HEK293 (cell line): ENCODE data around the gene GALR2.
"Not testable (repeated sequence)": the region's sequence is repeated elsewhere in the genome, so short reads cannot be mapped to it uniquely, and the experiment has no call there.

Source experiments
- CTCF ChIA-PET: fragments of 350-600 bp; formaldehyde crosslinking; extraction: SDS; loops from one replicate; lab custom pipeline; 2021; ENCODE audit warnings: antibody characterized with exemption; lab: Yijun Ruan, JAX
- POLR2A ChIA-PET: fragments of 300-600 bp; formaldehyde crosslinking; extraction: SDS; loops from one replicate; lab custom pipeline; 2020; ENCODE audit warnings: antibody characterized with exemption, inconsistent platforms; lab: Yijun Ruan, JAX
- H3K27ac ChIP-seq: fragments of 200-500 bp; sonication (Bioruptor generic); 2 replicates; pipeline ENCODE4 v1.5.1; 2014; ENCODE audit warnings: low read depth, low read length, control low read depth, inconsistent platforms; ENCODE audit errors: extremely low read depth
- H3K36me3 ChIP-seq, 2 experiments: fragments of 200-500 bp in 1 of 2; sonication (Bioruptor generic) in 1 of 2; 1 replicate in 1 of 2; 2 replicates in 1 of 2; pipeline ENCODE4 v1.5.1; 2014 to 2017; ENCODE audit warnings: inconsistent platforms in 2 of 2, low read length in 2 of 2; ENCODE audit not compliant: control insufficient read depth in 2 of 2, insufficient read depth in 1 of 2
- H3K4me1 ChIP-seq: fragments of 200-500 bp; sonication (Bioruptor generic); 2 replicates; pipeline ENCODE4 v1.5.1; 2014; ENCODE audit warnings: mild to moderate bottlenecking, low read length, inconsistent platforms; ENCODE audit not compliant: control insufficient read depth, insufficient read depth
- H3K4me3 ChIP-seq: 2 replicates; pipeline ENCODE4 v1.5.1; 2011; ENCODE audit warnings: low read depth, mild to moderate bottlenecking, control low read depth, low read length, moderate library complexity
- H3K9me3 ChIP-seq: fragments of 200-500 bp; sonication (Bioruptor generic); 2 replicates; pipeline ENCODE4 v1.5.1; 2014; ENCODE audit warnings: low read depth, low read length, inconsistent platforms; ENCODE audit not compliant: control insufficient read depth, insufficient read depth
- GLIS1 ChIP-seq: fragments of 450-650 bp; formaldehyde crosslinking; IDR thresholded peaks from 2 replicates; pipeline ENCODE4 v1.5.1; 2016; ENCODE audit warnings: missing biosample characterization, missing genetic modification characterization
- RBAK ChIP-seq: fragments of 450-650 bp; formaldehyde crosslinking; IDR thresholded peaks from 2 replicates; pipeline ENCODE4 v1.5.1; 2016; ENCODE audit warnings: missing biosample characterization, missing genetic modification characterization
- SETDB1 ChIP-seq: IDR thresholded peaks from one replicate; pipeline ENCODE4 v1.6.1; 2017; ENCODE audit warnings: mild to moderate bottlenecking, low read length, moderate library complexity, mixed read lengths; ENCODE audit not compliant: insufficient read length
- ZNF184 ChIP-seq: fragments of 450-650 bp; IDR thresholded peaks from 2 replicates; pipeline ENCODE4 v1.5.1; 2018; ENCODE audit warnings: missing biosample characterization, mild to moderate bottlenecking, missing genetic modification characterization
- ZNF623 ChIP-seq: fragments of 450-650 bp; formaldehyde crosslinking; IDR thresholded peaks from 2 replicates; pipeline ENCODE4 v1.5.1; 2016; ENCODE audit warnings: missing biosample characterization, missing genetic modification characterization
- ZNF785 ChIP-seq: fragments of 450-650 bp; formaldehyde crosslinking; IDR thresholded peaks from 2 replicates; pipeline ENCODE4 v1.5.1; 2016; ENCODE audit warnings: missing biosample characterization, missing genetic modification characterization
- TF ChIP-seq, protein P1 (sequence below): sonication (generic); formaldehyde crosslinking; IDR thresholded peaks from 2 replicates; pipeline ENCODE4 v1.8.1; 2022; ENCODE audit warnings: mild to moderate bottlenecking, moderate library complexity, missing genetic modification reagents
- TF ChIP-seq, protein P2 (sequence below): fragments of 450-650 bp; formaldehyde crosslinking; IDR thresholded peaks from 2 replicates; pipeline ENCODE4 v1.5.1; 2017; ENCODE audit warnings: missing biosample characterization, mild to moderate bottlenecking, missing genetic modification characterization, moderate library complexity
- TF ChIP-seq, protein P3 (sequence below): fragments of 450-650 bp; formaldehyde crosslinking; conservative IDR thresholded peaks from 2 replicates; pipeline ENCODE4 v1.5.1; 2016; ENCODE audit warnings: low read depth, missing biosample characterization, missing genetic modification characterization
- TF ChIP-seq, protein P4 (sequence below): fragments of 450-650 bp; formaldehyde crosslinking; IDR thresholded peaks from 2 replicates; pipeline ENCODE4 v1.5.1; 2017; ENCODE audit warnings: missing biosample characterization, missing genetic modification characterization
- TF ChIP-seq, protein P5 (sequence below): fragments of 450-650 bp; formaldehyde crosslinking; IDR thresholded peaks from 2 replicates; pipeline ENCODE4 v1.5.1; 2016; ENCODE audit warnings: missing biosample characterization, missing genetic modification characterization

Gene GALR2

DNA sequence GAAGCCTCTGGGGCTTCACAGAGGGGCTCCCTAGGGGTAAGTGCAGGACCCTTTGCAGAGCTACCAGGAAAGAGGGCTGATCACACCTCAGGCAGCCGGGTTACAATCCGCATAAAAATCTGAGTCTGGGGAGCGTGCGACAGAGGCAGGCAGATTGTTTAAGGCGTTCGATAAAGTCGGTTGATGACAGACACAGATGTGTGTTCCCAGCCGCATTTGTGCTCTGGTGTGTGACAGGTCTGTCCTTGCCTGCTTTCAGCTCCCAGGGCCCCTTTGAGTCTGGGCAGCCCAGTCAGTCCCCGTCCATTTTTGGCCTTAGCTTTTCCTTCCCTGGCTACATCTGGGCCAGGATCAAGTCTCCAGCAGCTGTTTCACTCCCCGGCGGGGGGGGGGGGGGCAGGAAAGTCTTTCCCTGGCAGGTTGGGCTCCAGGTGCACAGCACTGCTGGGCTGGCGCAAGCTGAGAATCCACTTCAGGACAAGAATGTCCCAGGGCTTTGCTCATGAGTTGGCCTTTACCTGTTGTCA, 3.1 kb downstream of the GALR2 start:
- Histone ChIP-seq H3K36me3 (peaks cover 0 to 12% of the 10 kb centered on the region in 2 experiments; a peak in 1 of 3 replicates), H3K9me3 (no peaks in the 10 kb centered on the region), H3K27ac (no peak overlapping the region), H3K4me3 (no peak overlapping the region), H3K4me1 (peaks cover 10% of the 10 kb centered on the region)
- TF ChIP-seq, protein P1, sequence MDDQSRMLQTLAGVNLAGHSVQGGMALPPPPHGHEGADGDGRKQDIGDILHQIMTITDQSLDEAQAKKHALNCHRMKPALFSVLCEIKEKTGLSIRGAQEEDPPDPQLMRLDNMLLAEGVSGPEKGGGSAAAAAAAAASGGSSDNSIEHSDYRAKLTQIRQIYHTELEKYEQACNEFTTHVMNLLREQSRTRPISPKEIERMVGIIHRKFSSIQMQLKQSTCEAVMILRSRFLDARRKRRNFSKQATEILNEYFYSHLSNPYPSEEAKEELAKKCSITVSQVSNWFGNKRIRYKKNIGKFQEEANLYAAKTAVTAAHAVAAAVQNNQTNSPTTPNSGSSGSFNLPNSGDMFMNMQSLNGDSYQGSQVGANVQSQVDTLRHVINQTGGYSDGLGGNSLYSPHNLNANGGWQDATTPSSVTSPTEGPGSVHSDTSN (CRISPR knock-in tag) = no peak
- TF ChIP-seq, protein P2, sequence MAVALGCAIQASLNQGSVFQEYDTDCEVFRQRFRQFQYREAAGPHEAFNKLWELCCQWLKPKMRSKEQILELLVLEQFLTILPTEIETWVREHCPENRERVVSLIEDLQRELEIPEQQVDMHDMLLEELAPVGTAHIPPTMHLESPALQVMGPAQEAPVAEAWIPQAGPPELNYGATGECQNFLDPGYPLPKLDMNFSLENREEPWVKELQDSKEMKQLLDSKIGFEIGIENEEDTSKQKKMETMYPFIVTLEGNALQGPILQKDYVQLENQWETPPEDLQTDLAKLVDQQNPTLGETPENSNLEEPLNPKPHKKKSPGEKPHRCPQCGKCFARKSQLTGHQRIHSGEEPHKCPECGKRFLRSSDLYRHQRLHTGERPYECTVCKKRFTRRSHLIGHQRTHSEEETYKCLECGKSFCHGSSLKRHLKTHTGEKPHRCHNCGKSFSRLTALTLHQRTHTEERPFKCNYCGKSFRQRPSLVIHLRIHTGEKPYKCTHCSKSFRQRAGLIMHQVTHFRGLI (tag by site-specific recombination) = 0 out of 2 replicates have a peak, but pooled peaks have one; percentile 43
- ChIA-PET POLR2A (interaction anchor here (0.6 to 1.0 kb wide), 4 partner anchors 11 to 187 kb away, joined by 3 to 7 read pairs (median 3); partner anchors contain the start of gene UBALD2), CTCF (interaction anchor here (0.7 to 0.9 kb wide), 3 partner anchors 63 to 445 kb away, joined by 3 to 5 read pairs (median 3); partner anchors contain the start of gene SMIM5)

DNA sequence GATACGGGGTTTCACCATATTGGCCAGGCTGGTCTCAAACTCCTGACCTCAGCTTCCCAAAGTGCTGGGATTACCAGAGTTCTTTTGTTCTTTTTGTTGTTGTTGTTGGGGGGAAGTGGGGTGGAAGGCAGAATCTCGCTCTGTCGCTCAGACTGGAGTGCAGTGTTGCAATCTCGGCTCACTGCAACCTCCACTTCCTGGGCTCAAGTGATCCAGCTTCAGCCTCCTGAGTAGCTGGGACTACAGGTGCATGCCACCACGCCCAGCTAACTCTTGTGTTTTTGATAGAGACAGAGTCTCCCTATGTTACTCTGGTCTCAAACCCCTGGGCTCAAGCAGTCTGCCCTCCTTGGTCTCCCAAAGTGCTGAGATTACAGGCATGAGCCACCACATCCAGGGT, 3.8 kb downstream of the GALR2 start:
- not testable (repeated sequence) for H3K27ac ChIP-seq, H3K4me3 ChIP-seq, H3K9me3 ChIP-seq
- POLR2A ChIA-PET = interaction anchor here (0.9 to 4.2 kb wide), 4 partner anchors 11 to 187 kb away, joined by 3 to 23 read pairs (median 4); partner anchors contain the start of genes EXOC7 and UBALD2
- H3K4me1 ChIP-seq = peaks cover 14% of the 10 kb centered on the region
- H3K36me3 ChIP-seq = peaks cover 0 to 19% of the 10 kb centered on the region in 2 experiments; a peak in 1 of 3 replicates
- CTCF ChIA-PET = interaction anchor here (0.7 to 1.5 kb wide), 3 partner anchors 201 to 445 kb away, joined by 3 read pairs; partner anchors contain the start of gene SMIM5

DNA sequence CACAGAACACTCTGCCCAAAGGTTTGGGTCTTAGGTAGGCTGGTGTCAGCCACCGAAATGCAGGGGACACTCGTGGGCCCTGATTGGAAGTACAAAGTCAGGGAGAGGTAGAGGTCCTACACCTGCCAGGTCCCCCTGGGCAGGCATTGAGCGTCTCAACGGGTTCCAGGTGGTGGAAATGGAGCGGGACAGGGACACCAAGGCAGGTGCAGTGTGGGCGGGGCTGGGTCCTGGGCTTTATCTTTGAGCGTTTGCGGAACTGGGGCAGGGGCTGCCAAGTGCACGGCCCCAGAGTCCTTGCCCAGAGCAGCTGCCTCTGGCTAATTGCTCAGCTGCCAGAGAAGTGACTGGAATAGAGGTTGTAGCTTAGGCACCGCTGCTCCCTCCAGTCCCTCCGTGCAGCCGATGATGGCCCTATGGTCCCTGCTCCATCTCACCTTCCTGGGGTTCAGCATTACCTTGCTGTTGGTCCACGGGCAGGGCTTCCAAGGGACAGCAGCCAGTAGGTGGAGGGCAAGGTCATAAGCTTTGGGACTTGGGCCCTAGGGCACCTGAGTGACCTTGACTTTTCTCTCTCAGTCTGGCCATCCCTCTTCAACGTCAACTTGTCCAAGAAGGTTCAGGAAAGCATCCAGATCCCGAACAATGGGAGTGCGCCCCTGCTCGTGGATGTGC, 4.4 kb downstream of the GALR2 start, which contains the start of gene ZACN:
ZACN (plus strand) TSS at position 323 of the 675 bp plus-strand sequence; CDS start at position 406, 83 bp downstream.
- ChIA-PET POLR2A (interaction anchor here (0.6 to 4.2 kb wide), 6 partner anchors 9 to 186 kb away, joined by 4 to 23 read pairs (median 5); partner anchors contain the start of genes EXOC7 and UBALD2), CTCF (interaction anchor here (0.7 to 1.6 kb wide), 3 partner anchors 42 to 221 kb away, joined by 3 to 10 read pairs (median 3); no protein-coding TSS in a partner anchor)
- no peak within 1 kb of the TSS for H3K27ac ChIP-seq
- no peaks in the 10 kb centered on the region for H3K9me3 ChIP-seq
- H3K36me3 ChIP-seq = peaks cover 0 to 25% of the 10 kb centered on the region in 2 experiments; a peak in 1 of 3 replicates
- TF ChIP-seq RBAK (tag by site-specific recombination) = no peak
- TF ChIP-seq, protein P3, sequence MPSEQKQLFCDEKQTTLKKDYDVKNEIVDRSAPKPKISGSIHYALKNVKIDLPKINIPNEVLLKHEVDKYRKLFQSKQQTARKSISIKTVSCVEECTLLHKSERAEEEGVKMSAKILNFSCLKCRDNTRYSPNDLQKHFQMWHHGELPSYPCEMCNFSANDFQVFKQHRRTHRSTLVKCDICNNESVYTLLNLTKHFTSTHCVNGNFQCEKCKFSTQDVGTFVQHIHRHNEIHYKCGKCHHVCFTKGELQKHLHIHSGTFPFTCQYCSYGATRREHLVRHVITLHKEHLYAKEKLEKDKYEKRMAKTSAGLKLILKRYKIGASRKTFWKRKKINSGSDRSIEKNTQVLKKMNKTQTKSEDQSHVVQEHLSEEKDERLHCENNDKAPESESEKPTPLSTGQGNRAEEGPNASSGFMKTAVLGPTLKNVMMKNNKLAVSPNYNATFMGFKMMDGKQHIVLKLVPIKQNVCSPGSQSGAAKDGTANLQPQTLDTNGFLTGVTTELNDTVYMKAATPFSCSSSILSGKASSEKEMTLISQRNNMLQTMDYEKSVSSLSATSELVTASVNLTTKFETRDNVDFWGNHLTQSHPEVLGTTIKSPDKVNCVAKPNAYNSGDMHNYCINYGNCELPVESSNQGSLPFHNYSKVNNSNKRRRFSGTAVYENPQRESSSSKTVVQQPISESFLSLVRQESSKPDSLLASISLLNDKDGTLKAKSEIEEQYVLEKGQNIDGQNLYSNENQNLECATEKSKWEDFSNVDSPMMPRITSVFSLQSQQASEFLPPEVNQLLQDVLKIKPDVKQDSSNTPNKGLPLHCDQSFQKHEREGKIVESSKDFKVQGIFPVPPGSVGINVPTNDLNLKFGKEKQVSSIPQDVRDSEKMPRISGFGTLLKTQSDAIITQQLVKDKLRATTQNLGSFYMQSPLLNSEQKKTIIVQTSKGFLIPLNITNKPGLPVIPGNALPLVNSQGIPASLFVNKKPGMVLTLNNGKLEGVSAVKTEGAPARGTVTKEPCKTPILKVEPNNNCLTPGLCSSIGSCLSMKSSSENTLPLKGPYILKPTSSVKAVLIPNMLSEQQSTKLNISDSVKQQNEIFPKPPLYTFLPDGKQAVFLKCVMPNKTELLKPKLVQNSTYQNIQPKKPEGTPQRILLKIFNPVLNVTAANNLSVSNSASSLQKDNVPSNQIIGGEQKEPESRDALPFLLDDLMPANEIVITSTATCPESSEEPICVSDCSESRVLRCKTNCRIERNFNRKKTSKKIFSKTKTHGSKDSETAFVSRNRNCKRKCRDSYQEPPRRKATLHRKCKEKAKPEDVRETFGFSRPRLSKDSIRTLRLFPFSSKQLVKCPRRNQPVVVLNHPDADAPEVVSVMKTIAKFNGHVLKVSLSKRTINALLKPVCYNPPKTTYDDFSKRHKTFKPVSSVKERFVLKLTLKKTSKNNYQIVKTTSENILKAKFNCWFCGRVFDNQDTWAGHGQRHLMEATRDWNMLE = no peak
- TF ChIP-seq ZNF623 (tag by site-specific recombination) = no peak
- TF ChIP-seq ZNF785 (tag by site-specific recombination) = no peak
- no peak for TF ChIP-seq GLIS1 (tag by site-specific recombination)
- TF ChIP-seq, protein P4, sequence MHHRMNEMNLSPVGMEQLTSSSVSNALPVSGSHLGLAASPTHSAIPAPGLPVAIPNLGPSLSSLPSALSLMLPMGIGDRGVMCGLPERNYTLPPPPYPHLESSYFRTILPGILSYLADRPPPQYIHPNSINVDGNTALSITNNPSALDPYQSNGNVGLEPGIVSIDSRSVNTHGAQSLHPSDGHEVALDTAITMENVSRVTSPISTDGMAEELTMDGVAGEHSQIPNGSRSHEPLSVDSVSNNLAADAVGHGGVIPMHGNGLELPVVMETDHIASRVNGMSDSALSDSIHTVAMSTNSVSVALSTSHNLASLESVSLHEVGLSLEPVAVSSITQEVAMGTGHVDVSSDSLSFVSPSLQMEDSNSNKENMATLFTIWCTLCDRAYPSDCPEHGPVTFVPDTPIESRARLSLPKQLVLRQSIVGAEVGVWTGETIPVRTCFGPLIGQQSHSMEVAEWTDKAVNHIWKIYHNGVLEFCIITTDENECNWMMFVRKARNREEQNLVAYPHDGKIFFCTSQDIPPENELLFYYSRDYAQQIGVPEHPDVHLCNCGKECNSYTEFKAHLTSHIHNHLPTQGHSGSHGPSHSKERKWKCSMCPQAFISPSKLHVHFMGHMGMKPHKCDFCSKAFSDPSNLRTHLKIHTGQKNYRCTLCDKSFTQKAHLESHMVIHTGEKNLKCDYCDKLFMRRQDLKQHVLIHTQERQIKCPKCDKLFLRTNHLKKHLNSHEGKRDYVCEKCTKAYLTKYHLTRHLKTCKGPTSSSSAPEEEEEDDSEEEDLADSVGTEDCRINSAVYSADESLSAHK = no peak
- TF ChIP-seq SETDB1 = no peak
- TF ChIP-seq, protein P5, sequence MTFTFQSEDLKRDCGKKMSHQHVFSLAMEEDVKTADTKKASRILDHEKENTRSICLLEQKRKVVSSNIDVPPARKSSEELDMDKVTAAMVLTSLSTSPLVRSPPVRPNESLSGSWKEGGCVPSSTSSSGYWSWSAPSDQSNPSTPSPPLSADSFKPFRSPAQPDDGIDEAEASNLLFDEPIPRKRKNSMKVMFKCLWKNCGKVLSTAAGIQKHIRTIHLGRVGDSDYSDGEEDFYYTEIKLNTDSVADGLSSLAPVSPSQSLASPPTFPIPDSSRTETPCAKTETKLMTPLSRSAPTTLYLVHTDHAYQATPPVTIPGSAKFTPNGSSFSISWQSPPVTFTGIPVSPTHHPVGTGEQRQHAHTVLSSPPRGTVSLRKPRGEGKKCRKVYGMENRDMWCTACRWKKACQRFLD (tag by site-specific recombination) = no peak
- no peak for TF ChIP-seq ZNF184 (tag by site-specific recombination)
- H3K4me1 ChIP-seq = peaks cover 16% of the 10 kb centered on the region
- no peak within 1 kb of the TSS for H3K4me3 ChIP-seq
